H1 (cell line): ENCODE results near the gene GOLGA8A. TPM values are rescaled to one million over a fixed set of nuclear protein-coding genes. Genes with fewer than 3 reads are reported as not detected.

Experiments
- CTCF ChIA-PET: fragments of 300-600 bp; sonication (Branson Sonifier 250); formaldehyde crosslinking; loops from one replicate; lab custom pipeline; 2021; ENCODE audit not compliant: partially characterized antibody; lab: Charles Lee
- POLR2A ChIA-PET: fragments of 300-600 bp; sonication (Branson Sonifier 250); formaldehyde crosslinking; loops from one replicate; lab custom pipeline; 2021; ENCODE audit warnings: inconsistent platforms; ENCODE audit not compliant: partially characterized antibody; lab: Charles Lee
- DNase-seq, 2 experiments: peaks; one replicate each; pipeline versions ENCODE4 v3.0.0 to v3.0.0-alpha.2; 2010 to 2022; ENCODE audit warnings: low spot score in 2 of 2, low read depth in 1 of 2, mixed read lengths in 1 of 2
- FAIRE-seq: peaks from 2 replicates; lab custom pipeline; 2011; peaks lifted over from hg19 to GRCh38; lab: Jason Lieb, UNC
- H2AFZ ChIP-seq: 2 replicates; pipeline ENCODE4 v1.8.1; 2012; ENCODE audit warnings: low read length, inconsistent platforms
- H2AK5ac ChIP-seq: 2 replicates; pipeline ENCODE4 v1.6.1; 2013; ENCODE audit warnings: low read depth, low read length
- H2BK120ac ChIP-seq: replicated peaks from 2 replicates; pipeline ENCODE3; 2013; ENCODE audit warnings: low read depth, low read length, inconsistent platforms
- H2BK12ac ChIP-seq: 2 replicates; pipeline ENCODE4 v1.6.1; 2013; ENCODE audit warnings: low read depth, low read length
- H2BK15ac ChIP-seq: 2 replicates; pipeline ENCODE4 v1.6.1; 2013; ENCODE audit warnings: low read length
- H2BK20ac ChIP-seq: 2 replicates; pipeline ENCODE4 v1.6.1; 2013; ENCODE audit warnings: low read length
- H2BK5ac ChIP-seq: 2 replicates; pipeline ENCODE4 v1.6.1; 2013; ENCODE audit warnings: low read depth, low read length
- H3K14ac ChIP-seq: 2 replicates; pipeline ENCODE4 v1.6.1; 2013; ENCODE audit warnings: inconsistent platforms; ENCODE audit not compliant: insufficient read length
- H3K18ac ChIP-seq: 2 replicates; pipeline ENCODE4 v1.6.1; 2013; ENCODE audit warnings: low read length; ENCODE audit errors: extremely low read depth
- H3K23ac ChIP-seq: 2 replicates; pipeline ENCODE4 v1.6.1; 2013; ENCODE audit warnings: inconsistent platforms; ENCODE audit not compliant: insufficient read length
- H3K23me2 ChIP-seq: 2 replicates; pipeline ENCODE4 v1.6.1; 2013; ENCODE audit warnings: low read depth, low read length
- H3K27ac ChIP-seq: 2 replicates; pipeline ENCODE4 v1.6.1; 2011; ENCODE audit warnings: low read depth, low read length, inconsistent platforms
- H3K27me3 ChIP-seq, 4 experiments: replicated peaks in 1 of 4; 1 replicate in 1 of 4; 2 replicates in 3 of 4; pipeline versions ENCODE4 v1.6.1 to v1.8.1; 2011 to 2013; ENCODE audit warnings: low read length in 3 of 4, mild to moderate bottlenecking in 3 of 4, inconsistent platforms in 2 of 4, mixed read lengths in 2 of 4, moderate library complexity in 1 of 4; ENCODE audit not compliant: control insufficient read depth in 3 of 4, insufficient read depth in 3 of 4; ENCODE audit errors: extremely low read depth in 1 of 4
- H3K36me3 ChIP-seq, 4 experiments: 2 replicates each; pipeline versions ENCODE4 v1.6.1 to v1.8.1; 2011 to 2013; ENCODE audit warnings: mild to moderate bottlenecking in 4 of 4, low read length in 3 of 4, moderate library complexity in 2 of 4, control low read depth in 1 of 4, inconsistent platforms in 1 of 4; ENCODE audit not compliant: insufficient read depth in 4 of 4, control insufficient read depth in 2 of 4
- H3K4ac ChIP-seq: replicated peaks from 2 replicates; pipeline ENCODE3; 2013; ENCODE audit warnings: low read length, low read depth, mixed read lengths, inconsistent platforms; ENCODE audit not compliant: insufficient read length
- H3K4me1 ChIP-seq, 4 experiments: replicated peaks in 1 of 4; 1 replicate in 1 of 4; 2 replicates in 3 of 4; pipeline versions ENCODE4 v1.6.1 to v1.8.1; 2011 to 2013; ENCODE audit warnings: low read length in 3 of 4, inconsistent platforms in 2 of 4, mixed read lengths in 1 of 4; ENCODE audit not compliant: insufficient read depth in 4 of 4, control insufficient read depth in 3 of 4
- H3K4me2 ChIP-seq, 2 experiments: 2 replicates each; pipeline versions ENCODE4 v1.6.1 to v1.8.1; 2011 to 2013; ENCODE audit warnings: low read depth in 2 of 2, low read length in 2 of 2, control low read depth in 1 of 2, inconsistent platforms in 1 of 2, mild to moderate bottlenecking in 1 of 2; ENCODE audit not compliant: insufficient read depth in 1 of 2
- H3K4me3 ChIP-seq, 4 experiments: fragments of 200-600, 300-600 bp in 1 of 4; sonication (generic), shearing (Covaris generic), sonication (Bioruptor Twin) in 1 of 4; 2 replicates each; pipeline versions ENCODE4 v1.5.1 to v1.8.1; 2011 to 2016; ENCODE audit warnings: low read length in 4 of 4, low read depth in 3 of 4, control low read depth in 2 of 4, inconsistent platforms in 2 of 4, mild to moderate bottlenecking in 2 of 4, mixed read lengths in 1 of 4, moderate library complexity in 1 of 4; ENCODE audit not compliant: insufficient read depth in 2 of 4; ENCODE audit errors: extremely low read depth in 1 of 4
- H3K56ac ChIP-seq: replicated peaks from 2 replicates; pipeline ENCODE3; 2013; ENCODE audit warnings: low read depth, mild to moderate bottlenecking, mixed read lengths, low read length, inconsistent platforms; ENCODE audit not compliant: insufficient read length
- H3K79me1 ChIP-seq: 2 replicates; pipeline ENCODE4 v1.6.1; 2013; ENCODE audit warnings: low read depth, low read length, control low read depth
- H3K79me2 ChIP-seq, 2 experiments: 2 replicates each; pipeline versions ENCODE4 v1.6.1 to v1.8.1; 2012 to 2013; ENCODE audit warnings: low read length in 2 of 2, mild to moderate bottlenecking in 2 of 2, inconsistent platforms in 1 of 2; ENCODE audit not compliant: insufficient read depth in 2 of 2, control insufficient read depth in 1 of 2
- H3K9ac ChIP-seq, 4 experiments: replicated peaks in 1 of 4; 1 replicate in 1 of 4; 2 replicates in 3 of 4; pipeline versions ENCODE4 v1.6.1 to v1.8.1; 2011 to 2013; ENCODE audit warnings: low read depth in 3 of 4, low read length in 3 of 4, control low read depth in 2 of 4, mild to moderate bottlenecking in 2 of 4, moderate library complexity in 2 of 4, inconsistent platforms in 1 of 4; ENCODE audit errors: extremely low read depth in 1 of 4
- H3K9me3 ChIP-seq, 2 experiments: 2 replicates each; pipeline versions ENCODE4 v1.6.1 to v1.8.1; 2012 to 2013; ENCODE audit warnings: mild to moderate bottlenecking in 2 of 2, moderate library complexity in 2 of 2, control low read depth in 1 of 2, inconsistent platforms in 1 of 2, low read depth in 1 of 2, low read length in 1 of 2, mixed read lengths in 1 of 2; ENCODE audit not compliant: insufficient read depth in 2 of 2
- H4K20me1 ChIP-seq, 2 experiments: replicated peaks in 1 of 2; 2 replicates each; pipeline versions ENCODE3 to v1.8.1; 2011 to 2013; ENCODE audit warnings: inconsistent platforms in 2 of 2, low read length in 2 of 2, mild to moderate bottlenecking in 1 of 2; ENCODE audit not compliant: insufficient read depth in 2 of 2, control insufficient read depth in 1 of 2
- H4K5ac ChIP-seq: 2 replicates; pipeline ENCODE4 v1.6.1; 2013; ENCODE audit warnings: low read length, low read depth, mixed read lengths, inconsistent platforms; ENCODE audit not compliant: insufficient read length
- H4K8ac ChIP-seq: 2 replicates; pipeline ENCODE4 v1.8.0; 2013; ENCODE audit warnings: mild to moderate bottlenecking, moderate library complexity, low read length, inconsistent platforms; ENCODE audit not compliant: insufficient read depth; ENCODE audit errors: extremely low read depth
- H4K91ac ChIP-seq: replicated peaks from 2 replicates; pipeline ENCODE3; 2013; ENCODE audit warnings: low read length, mixed read lengths, inconsistent platforms; ENCODE audit not compliant: insufficient read length
- NRF1 ChIP-seq: IDR thresholded peaks from 2 replicates; pipeline ENCODE4 v1.6.1; 2011; ENCODE audit warnings: mild to moderate bottlenecking, low read depth, low read length, improper control_type of control experiment
- ZNF274 ChIP-seq: IDR thresholded peaks from 2 replicates; pipeline ENCODE4 v1.7.0; 2012; ENCODE audit warnings: low read length, borderline replicate concordance; ENCODE audit errors: extremely low read depth
- WGBS, 2 experiments: shearing (Covaris generic) in 1 of 2; methylation state at CpG; one replicate each; pipeline versions ENCODE4 v1.1.6 to v1.1.7; 2013 to 2015; ENCODE audit warnings: low lambda C conversion rate in 2 of 2, mixed read lengths in 2 of 2, inconsistent platforms in 1 of 2, low coverage in 1 of 2, missing lambda C conversion rate in 1 of 2; ENCODE audit not compliant: insufficient replicate concordance in 2 of 2, insufficient coverage in 1 of 2, insufficient read length in 1 of 2; ENCODE audit errors: extremely low coverage in 1 of 2, missing lambda C conversion rate in 1 of 2; 5-methylcytosine and 5-hydroxymethylcytosine counted together
- polyA plus RNA-seq, 7 experiments: library from polyadenylated mRNA; depleted of rRNA in 3 of 7; stranded (reverse) in 5 of 7; unstranded in 2 of 7; fragments of >200 nt in 5 of 7; fragments of 200-250 nt in 2 of 7; gene quantifications; 1 replicate in 5 of 7; 2 replicates in 1 of 7; 4 replicates in 1 of 7; pipeline versions ENCODE4 v1.2.1 to v1.2.3, GENCODE V29; 2011 to 2013; ENCODE audit warnings: missing spikeins in 2 of 7, mixed read lengths in 2 of 7
- total RNA-seq: library from RNA; stranded (reverse); fragmentation: NEBNext Ultra II Directional; extraction: Animal tissue kit (Norgen Biotek cat#: 25700); gene quantifications from 2 replicates; pipeline ENCODE4 v1.2.1, GENCODE V29; 2021

Gene GOLGA8A
- total and polyA plus RNA-seq, 2 of the 8 experiments (the other 6 are each of a cell fraction or from before 2014, with no cell fraction given): 5.5 to 20.0 TPM

GRCh38 chr15:34461730-34462129, 24.1 kb upstream of the GOLGA8A start:
- Histone ChIP-seq H3K9me3 (no peaks in the 10 kb centered on the region), H4K91ac (no peak overlapping the region), H2BK12ac (no peak overlapping the region), H2AK5ac (no peak overlapping the region), H4K20me1 (no peaks in the 10 kb centered on the region)
- TF ChIP-seq NRF1: no peak
- TF ChIP-seq ZNF274: no peak
- TF ChIP-seq, all 59 proteins: peak for 0
- Histone ChIP-seq H3K79me1 (no peaks in the 10 kb centered on the region), H3K4me2 (no peak overlapping the region), H2AFZ (no peak overlapping the region), H3K4me3 (no peak overlapping the region), H3K23me2 (0 out of 2 replicates have a peak, but pooled peaks cover 1% of the 10 kb centered on the region), H2BK20ac (no peak overlapping the region), H3K9ac (no peak overlapping the region), H3K27me3 (no peaks in the 10 kb centered on the region), H3K18ac (no peak overlapping the region), H3K23ac (no peak overlapping the region), H4K5ac (no peak overlapping the region), H3K14ac (no peak overlapping the region), H2BK5ac (no peak overlapping the region), H3K79me2 (no peaks in the 10 kb centered on the region), H3K56ac (no peak overlapping the region), H3K36me3 (no peaks in the 10 kb centered on the region), H2BK15ac (no peak overlapping the region), H3K4ac (no peak overlapping the region), H2BK120ac (no peak overlapping the region), H3K27ac (no peak overlapping the region), H3K4me1 (no peaks in the 10 kb centered on the region), H4K8ac (no peak overlapping the region)
- no peak for DNase-seq
- no peak for FAIRE-seq
- WGBS, 2 experiments: 80% methylated on average over 1 of the region's 1 CpG; no CpG with 5 or more reads in 1 of the 2 experiments
- ChIA-PET POLR2A (no interaction called here), CTCF (no interaction called here)
